ENCODE results near the gene DCLRE1B.

DNA sequence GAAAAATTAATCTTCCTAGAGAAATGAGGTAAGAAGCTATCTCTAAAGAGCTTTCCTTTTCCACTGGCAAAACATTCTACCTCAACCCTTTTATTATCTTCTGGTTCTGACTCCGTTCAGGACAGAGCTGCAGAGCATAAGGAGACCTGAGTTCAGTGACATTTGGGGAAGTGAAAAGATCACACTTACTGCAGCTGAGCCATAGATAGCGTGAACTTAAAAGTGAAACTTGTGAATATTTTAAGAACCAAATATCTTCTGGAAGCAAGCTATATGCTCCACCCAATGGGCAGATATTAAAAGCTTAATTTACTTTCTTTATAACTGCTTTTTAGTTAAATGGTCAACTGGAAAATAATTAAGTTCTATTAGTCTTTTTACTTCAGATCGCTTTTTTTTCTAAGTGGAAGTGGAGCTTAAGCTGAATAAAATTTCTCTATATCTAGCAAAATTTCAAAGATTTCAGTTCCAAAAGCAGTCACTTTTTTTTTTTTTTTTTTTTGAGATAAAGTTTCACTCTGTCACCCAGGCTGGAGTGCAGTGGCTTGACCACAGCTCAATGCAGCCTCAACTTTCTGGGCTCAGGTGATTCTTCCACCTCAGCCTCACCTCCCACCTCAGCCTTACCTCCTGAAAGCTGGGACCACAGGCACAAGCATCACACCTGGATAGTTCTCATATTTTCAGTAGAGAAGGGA is 45.5 kb upstream of the DCLRE1B start:
- TF ChIP-seq GABPA (IDR thresholded peaks at IDR 0.05 in 1 of 2, conservative IDR thresholded peaks at IDR 0.05 in 1 of 2) = no peak
- TF ChIP-seq, protein P1, sequence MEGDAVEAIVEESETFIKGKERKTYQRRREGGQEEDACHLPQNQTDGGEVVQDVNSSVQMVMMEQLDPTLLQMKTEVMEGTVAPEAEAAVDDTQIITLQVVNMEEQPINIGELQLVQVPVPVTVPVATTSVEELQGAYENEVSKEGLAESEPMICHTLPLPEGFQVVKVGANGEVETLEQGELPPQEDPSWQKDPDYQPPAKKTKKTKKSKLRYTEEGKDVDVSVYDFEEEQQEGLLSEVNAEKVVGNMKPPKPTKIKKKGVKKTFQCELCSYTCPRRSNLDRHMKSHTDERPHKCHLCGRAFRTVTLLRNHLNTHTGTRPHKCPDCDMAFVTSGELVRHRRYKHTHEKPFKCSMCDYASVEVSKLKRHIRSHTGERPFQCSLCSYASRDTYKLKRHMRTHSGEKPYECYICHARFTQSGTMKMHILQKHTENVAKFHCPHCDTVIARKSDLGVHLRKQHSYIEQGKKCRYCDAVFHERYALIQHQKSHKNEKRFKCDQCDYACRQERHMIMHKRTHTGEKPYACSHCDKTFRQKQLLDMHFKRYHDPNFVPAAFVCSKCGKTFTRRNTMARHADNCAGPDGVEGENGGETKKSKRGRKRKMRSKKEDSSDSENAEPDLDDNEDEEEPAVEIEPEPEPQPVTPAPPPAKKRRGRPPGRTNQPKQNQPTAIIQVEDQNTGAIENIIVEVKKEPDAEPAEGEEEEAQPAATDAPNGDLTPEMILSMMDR (IDR thresholded peaks at IDR 0.05; ENCODE audit: low read depth, low read length, missing input control) = no peak
- TF ChIP-seq, protein P2, sequence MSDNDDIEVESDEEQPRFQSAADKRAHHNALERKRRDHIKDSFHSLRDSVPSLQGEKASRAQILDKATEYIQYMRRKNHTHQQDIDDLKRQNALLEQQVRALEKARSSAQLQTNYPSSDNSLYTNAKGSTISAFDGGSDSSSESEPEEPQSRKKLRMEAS (IDR thresholded peaks at IDR 0.05) = no peak
- no peak for TF ChIP-seq SP1 (IDR thresholded peaks at IDR 0.05)
- TF ChIP-seq, protein P3, sequence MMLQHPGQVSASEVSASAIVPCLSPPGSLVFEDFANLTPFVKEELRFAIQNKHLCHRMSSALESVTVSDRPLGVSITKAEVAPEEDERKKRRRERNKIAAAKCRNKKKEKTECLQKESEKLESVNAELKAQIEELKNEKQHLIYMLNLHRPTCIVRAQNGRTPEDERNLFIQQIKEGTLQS (IDR thresholded peaks at IDR 0.05) = no peak
- TF ChIP-seq TAF1 (conservative IDR thresholded peaks at IDR 0.05) = no peak
- TF ChIP-seq RAD21 (IDR thresholded peaks at IDR 0.05) = no peak
- TF ChIP-seq JUND (IDR thresholded peaks at IDR 0.05) = no peak
- TF ChIP-seq, protein P4, sequence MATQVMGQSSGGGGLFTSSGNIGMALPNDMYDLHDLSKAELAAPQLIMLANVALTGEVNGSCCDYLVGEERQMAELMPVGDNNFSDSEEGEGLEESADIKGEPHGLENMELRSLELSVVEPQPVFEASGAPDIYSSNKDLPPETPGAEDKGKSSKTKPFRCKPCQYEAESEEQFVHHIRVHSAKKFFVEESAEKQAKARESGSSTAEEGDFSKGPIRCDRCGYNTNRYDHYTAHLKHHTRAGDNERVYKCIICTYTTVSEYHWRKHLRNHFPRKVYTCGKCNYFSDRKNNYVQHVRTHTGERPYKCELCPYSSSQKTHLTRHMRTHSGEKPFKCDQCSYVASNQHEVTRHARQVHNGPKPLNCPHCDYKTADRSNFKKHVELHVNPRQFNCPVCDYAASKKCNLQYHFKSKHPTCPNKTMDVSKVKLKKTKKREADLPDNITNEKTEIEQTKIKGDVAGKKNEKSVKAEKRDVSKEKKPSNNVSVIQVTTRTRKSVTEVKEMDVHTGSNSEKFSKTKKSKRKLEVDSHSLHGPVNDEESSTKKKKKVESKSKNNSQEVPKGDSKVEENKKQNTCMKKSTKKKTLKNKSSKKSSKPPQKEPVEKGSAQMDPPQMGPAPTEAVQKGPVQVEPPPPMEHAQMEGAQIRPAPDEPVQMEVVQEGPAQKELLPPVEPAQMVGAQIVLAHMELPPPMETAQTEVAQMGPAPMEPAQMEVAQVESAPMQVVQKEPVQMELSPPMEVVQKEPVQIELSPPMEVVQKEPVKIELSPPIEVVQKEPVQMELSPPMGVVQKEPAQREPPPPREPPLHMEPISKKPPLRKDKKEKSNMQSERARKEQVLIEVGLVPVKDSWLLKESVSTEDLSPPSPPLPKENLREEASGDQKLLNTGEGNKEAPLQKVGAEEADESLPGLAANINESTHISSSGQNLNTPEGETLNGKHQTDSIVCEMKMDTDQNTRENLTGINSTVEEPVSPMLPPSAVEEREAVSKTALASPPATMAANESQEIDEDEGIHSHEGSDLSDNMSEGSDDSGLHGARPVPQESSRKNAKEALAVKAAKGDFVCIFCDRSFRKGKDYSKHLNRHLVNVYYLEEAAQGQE (IDR thresholded peaks at IDR 0.05) = no peak

Measured in liver (tissue), 3 donors.